OCI-LY7 (cell line): Measurements from ENCODE around the gene FLRT2. TPM values are rescaled to one million over a fixed set of nuclear protein-coding genes. Genes with fewer than 3 reads are reported as not detected.

Experiments
- BruUV-seq: library from RNA; stranded (reverse); fragments of 400-500 nt; replicated peaks from 2 replicates; lab custom pipeline; 2021; lab: Mats Ljungman, UMichigan
- CTCF ChIA-PET: fragments of 300-600 bp; sonication (Branson Sonifier 250); formaldehyde crosslinking; loops from one replicate; lab custom pipeline; 2022; ENCODE audit warnings: antibody characterized with exemption; ENCODE audit not compliant: unreplicated experiment; lab: Charles Lee
- POLR2A ChIA-PET: fragments of 300-600 bp; sonication (Branson Sonifier 250); formaldehyde crosslinking; loops from one replicate; lab custom pipeline; 2022; ENCODE audit warnings: antibody characterized with exemption; lab: Charles Lee
- DNase-seq: peaks from one replicate; pipeline ENCODE4 v3.0.0-alpha.2; 2015; ENCODE audit warnings: low spot score
- H2AFZ ChIP-seq: fragments of 200-600 bp; sonication (generic), shearing (Covaris generic); 2 replicates; pipeline ENCODE4 v1.6.1; 2014; ENCODE audit warnings: mild to moderate bottlenecking, antibody characterized with exemption, low read length, moderate library complexity
- H3K27ac ChIP-seq: fragments of 200-600 bp; sonication (generic); 2 replicates; pipeline ENCODE4 v1.5.1; 2014; ENCODE audit warnings: mixed run types, low read depth, mild to moderate bottlenecking, moderate library complexity, low read length, inconsistent platforms; ENCODE audit not compliant: poor library complexity, severe bottlenecking
- H3K36me3 ChIP-seq: fragments of 200-600 bp; sonication (generic); 2 replicates; pipeline ENCODE4 v1.6.1; 2014; ENCODE audit warnings: mild to moderate bottlenecking, antibody characterized with exemption, low read length, moderate library complexity, mixed read lengths; ENCODE audit not compliant: insufficient read depth
- H3K4me1 ChIP-seq: fragments of 200-600 bp; sonication (generic); 2 replicates; pipeline ENCODE4 v1.5.1; 2014; ENCODE audit warnings: mild to moderate bottlenecking, low read length; ENCODE audit not compliant: insufficient read depth, poor library complexity, severe bottlenecking
- H3K4me2 ChIP-seq: fragments of 200-600 bp; sonication (generic); 2 replicates; pipeline ENCODE4 v1.6.1; 2014; ENCODE audit warnings: mild to moderate bottlenecking, low read length
- H3K4me3 ChIP-seq: fragments of 200-600 bp; sonication (generic); 2 replicates; pipeline ENCODE4 v1.5.1; 2014; ENCODE audit warnings: mild to moderate bottlenecking, low read depth, low read length; ENCODE audit not compliant: poor library complexity, severe bottlenecking
- H3K79me2 ChIP-seq: fragments of 200-600 bp; sonication (generic); 2 replicates; pipeline ENCODE4 v1.6.1; 2016; ENCODE audit warnings: low read depth, mild to moderate bottlenecking, low read length, moderate library complexity, mixed read lengths; ENCODE audit not compliant: insufficient read depth
- H3K9me2 ChIP-seq: fragments of 200-600 bp; sonication (generic); 2 replicates; pipeline ENCODE4 v1.6.1; 2016; ENCODE audit warnings: mild to moderate bottlenecking, low read length, mixed read lengths; ENCODE audit not compliant: insufficient read depth
- H3K9me3 ChIP-seq: fragments of 200-600 bp; sonication (generic); 2 replicates; pipeline ENCODE4 v1.6.1; 2014; ENCODE audit warnings: mild to moderate bottlenecking, mixed run types, low read length, mixed read lengths
- H4K20me1 ChIP-seq: fragments of 200-600 bp; sonication (generic); 2 replicates; pipeline ENCODE4 v1.6.1; 2014; ENCODE audit warnings: mild to moderate bottlenecking, antibody characterized with exemption, low read length, moderate library complexity, mixed read lengths; ENCODE audit not compliant: insufficient read depth
- EZH2phosphoT487 ChIP-seq: fragments of 200-600 bp; sonication (generic); IDR thresholded peaks from 2 replicates; pipeline ENCODE4 v1.6.1; 2018; ENCODE audit warnings: low read depth, borderline replicate concordance, mild to moderate bottlenecking, mixed run types, antibody characterized with exemption, low read length, moderate library complexity, mixed read lengths
- intact Hi-C: fragments of 100-400 bp; cut with micrococcal nuclease; formaldehyde crosslinking; loops from one replicate; pipeline ENCODE4 v1.10.0; 2022; ENCODE audit not compliant: unreplicated experiment
- total RNA-seq, 2 experiments: library from RNA; depleted of rRNA in 1 of 2; stranded (reverse); fragments of >200 nt in 1 of 2; shearing (Covaris generic) in 1 of 2; gene quantifications; 2 replicates each; pipeline ENCODE4 v1.2.3, GENCODE V29; 2014 to 2022
- TF ChIP-seq, protein P1 (sequence below): fragments of 200-600 bp; sonication (generic); conservative IDR thresholded peaks from 2 replicates; pipeline ENCODE4 v1.5.1; 2014; ENCODE audit warnings: mild to moderate bottlenecking, antibody characterized with exemption, low read length, moderate library complexity, mixed read lengths

The FLRT2 gene
- total RNA-seq, 2 experiments from 2014 or later, result not detected

- Histone ChIP-seq H3K36me3 (no peaks in the 10 kb centered on the region), H3K4me1 (no peaks in the 10 kb centered on the region), H3K27ac (no peak overlapping the region), H4K20me1 (no peaks in the 10 kb centered on the region), H3K9me2 (no peaks in the 10 kb centered on the region), H3K79me2 (no peaks in the 10 kb centered on the region), H3K4me2 (no peak overlapping the region), H3K9me3 (no peaks in the 10 kb centered on the region), H2AFZ (no peak overlapping the region), H3K4me3 (no peak overlapping the region)
- no peak for TF ChIP-seq EZH2phosphoT487
- TF ChIP-seq, protein P1, sequence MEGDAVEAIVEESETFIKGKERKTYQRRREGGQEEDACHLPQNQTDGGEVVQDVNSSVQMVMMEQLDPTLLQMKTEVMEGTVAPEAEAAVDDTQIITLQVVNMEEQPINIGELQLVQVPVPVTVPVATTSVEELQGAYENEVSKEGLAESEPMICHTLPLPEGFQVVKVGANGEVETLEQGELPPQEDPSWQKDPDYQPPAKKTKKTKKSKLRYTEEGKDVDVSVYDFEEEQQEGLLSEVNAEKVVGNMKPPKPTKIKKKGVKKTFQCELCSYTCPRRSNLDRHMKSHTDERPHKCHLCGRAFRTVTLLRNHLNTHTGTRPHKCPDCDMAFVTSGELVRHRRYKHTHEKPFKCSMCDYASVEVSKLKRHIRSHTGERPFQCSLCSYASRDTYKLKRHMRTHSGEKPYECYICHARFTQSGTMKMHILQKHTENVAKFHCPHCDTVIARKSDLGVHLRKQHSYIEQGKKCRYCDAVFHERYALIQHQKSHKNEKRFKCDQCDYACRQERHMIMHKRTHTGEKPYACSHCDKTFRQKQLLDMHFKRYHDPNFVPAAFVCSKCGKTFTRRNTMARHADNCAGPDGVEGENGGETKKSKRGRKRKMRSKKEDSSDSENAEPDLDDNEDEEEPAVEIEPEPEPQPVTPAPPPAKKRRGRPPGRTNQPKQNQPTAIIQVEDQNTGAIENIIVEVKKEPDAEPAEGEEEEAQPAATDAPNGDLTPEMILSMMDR, result no peak
- intact Hi-C loops, result no loop called here
- DNase-seq, result no peak
- no TSS peak for BruUV-seq
- CTCF ChIA-PET, result no interaction called here
- POLR2A ChIA-PET, result interaction anchor here (0.6 kb wide), 1 partner anchor 46 kb away, joined by 3 read pairs; no protein-coding TSS in a partner anchor
These were observed 54.5 kb downstream of the FLRT2 start for GRCh38 chr14:85584481-85584880.

DNA sequence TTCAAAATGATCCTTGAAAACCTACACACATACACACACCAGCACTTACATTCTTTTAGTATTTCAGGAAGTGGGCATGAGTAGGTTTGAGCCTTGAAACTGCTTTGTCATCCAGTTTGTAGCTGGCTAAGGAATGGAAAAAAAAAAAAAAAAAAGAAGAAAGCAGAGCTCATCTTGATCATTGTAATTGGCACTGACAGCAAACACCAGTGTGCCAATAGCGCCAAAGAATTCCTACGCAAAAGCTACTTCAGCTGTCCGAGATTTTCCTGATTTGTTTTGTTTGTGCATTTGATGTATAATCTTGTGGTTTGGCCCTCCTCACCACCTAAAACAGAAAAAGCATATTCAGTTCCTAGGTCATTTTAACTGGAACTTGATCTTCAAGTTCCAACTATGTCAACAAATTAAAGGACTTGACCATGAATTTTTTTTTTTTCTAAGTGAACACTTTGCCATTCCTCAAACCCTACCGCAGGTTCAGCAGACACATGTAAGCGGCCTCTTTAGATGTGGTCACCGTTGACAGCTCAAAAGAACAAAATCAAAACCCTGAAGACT is 57.3 kb downstream of the FLRT2 start:
- no peaks in the 10 kb centered on the region for H3K9me3 ChIP-seq
- no peaks in the 10 kb centered on the region for H3K4me1 ChIP-seq
- H3K9me2 ChIP-seq, result no peaks in the 10 kb centered on the region
- TF ChIP-seq EZH2phosphoT487, result no peak
- TF ChIP-seq, protein P1, result no peak
- intact Hi-C loops, result no loop called here
- no peaks in the 10 kb centered on the region for H3K79me2 ChIP-seq
- H3K4me3 ChIP-seq, result no peak overlapping the region
- CTCF ChIA-PET, result no interaction called here
- no TSS peak for BruUV-seq
- no peaks in the 10 kb centered on the region for H3K36me3 ChIP-seq
- no peak overlapping the region for H3K27ac ChIP-seq
- H3K4me2 ChIP-seq, result no peak overlapping the region
- DNase-seq, result no peak
- H2AFZ ChIP-seq, result no peak overlapping the region
- H4K20me1 ChIP-seq, result no peaks in the 10 kb centered on the region
- POLR2A ChIA-PET, result interaction anchor here (0.7 to 1.0 kb wide), 2 partner anchors 53 to 226 kb away, joined by 3 to 4 read pairs; no protein-coding TSS in a partner anchor

DNA sequence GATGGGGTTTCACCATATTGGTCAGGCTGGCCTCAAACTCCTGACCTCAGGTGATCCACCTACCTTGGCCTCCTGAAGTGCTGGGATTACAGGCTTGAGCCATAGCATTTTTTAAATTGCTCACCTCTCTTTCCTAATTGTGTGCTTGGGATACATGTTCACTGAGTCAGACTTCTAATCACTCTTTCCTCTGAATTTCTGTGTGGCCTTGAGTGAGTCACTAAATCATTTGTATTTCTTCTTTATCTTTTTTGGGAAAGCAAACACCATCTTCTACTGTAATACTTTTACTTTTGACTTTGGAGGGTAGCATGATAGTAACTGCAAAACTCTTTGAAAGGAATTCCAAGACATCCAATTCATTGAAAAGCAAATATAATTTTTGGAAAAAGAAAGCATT is 60.8 kb downstream of the FLRT2 start:
- CTCF ChIA-PET, result no interaction called here
- no peaks in the 10 kb centered on the region for H3K36me3 ChIP-seq
- no peak for TF ChIP-seq EZH2phosphoT487
- TF ChIP-seq, protein P1, result no peak
- no TSS peak for BruUV-seq
- no peaks in the 10 kb centered on the region for H3K9me3 ChIP-seq
- H3K79me2 ChIP-seq, result no peaks in the 10 kb centered on the region
- no peaks in the 10 kb centered on the region for H4K20me1 ChIP-seq
- no peak overlapping the region for H3K4me2 ChIP-seq
- no peaks in the 10 kb centered on the region for H3K9me2 ChIP-seq
- no peak for DNase-seq
- no peaks in the 10 kb centered on the region for H3K4me1 ChIP-seq
- no peak overlapping the region for H3K4me3 ChIP-seq
- no peak overlapping the region for H2AFZ ChIP-seq
- POLR2A ChIA-PET, result no interaction called here
- no peak overlapping the region for H3K27ac ChIP-seq
- intact Hi-C loops, result no loop called here
